T-helper 2 cell treated with Interferon-gamma antibody and Interleukin-4, amounts not matched to agents 5 μg/mL and 100 μg/mL, for 36 hours (primary cell): Measurements from ENCODE around the gene IRF2BP2.
A peak's percentile ranks its signal among the peaks of the same experiment; 100 is the strongest.

ENCODE experiments used
- DNase-seq: peaks from one replicate; pipeline ENCODE4 v3.0.0; 2021; ENCODE audit warnings: low spot score
- H3K27ac Mint-ChIP-seq: one replicate; pipeline ENCODE4 v1.8.0; 2021; ENCODE audit warnings: mild to moderate bottlenecking, mixed read lengths
- H3K27me3 Mint-ChIP-seq: one replicate; pipeline ENCODE4 v1.8.0; 2021; ENCODE audit warnings: low read depth, mixed read lengths
- H3K36me3 Mint-ChIP-seq: one replicate; pipeline ENCODE4 v1.8.0; 2021; ENCODE audit warnings: low read depth, mixed read lengths
- H3K4me1 Mint-ChIP-seq: one replicate; pipeline ENCODE4 v1.8.0; 2021; ENCODE audit warnings: low read depth, mixed read lengths
- H3K4me3 Mint-ChIP-seq: one replicate; pipeline ENCODE4 v1.8.0; 2022; ENCODE audit warnings: mild to moderate bottlenecking, moderate library complexity, mixed read lengths
- H3K9me3 Mint-ChIP-seq: one replicate; pipeline ENCODE4 v1.8.0; 2021; ENCODE audit warnings: mixed read lengths

The IRF2BP2 gene

GRCh38 chr1:234582681-234583301 is 27.2 kb downstream of the IRF2BP2 start:
- no peak for DNase-seq
- no peaks in the 10 kb centered on the region for H3K27me3 Mint-ChIP-seq
- H3K4me1 Mint-ChIP-seq = peaks cover 20% of the 10 kb centered on the region
- H3K9me3 Mint-ChIP-seq = no peaks in the 10 kb centered on the region
- no peak overlapping the region for H3K4me3 Mint-ChIP-seq
- H3K27ac Mint-ChIP-seq = no peak overlapping the region
- no peaks in the 10 kb centered on the region for H3K36me3 Mint-ChIP-seq

GRCh38 chr1:234582186-234582585 is 27.8 kb downstream of the IRF2BP2 start:
- H3K27me3 Mint-ChIP-seq = no peaks in the 10 kb centered on the region
- DNase-seq = no peak
- no peaks in the 10 kb centered on the region for H3K9me3 Mint-ChIP-seq
- peaks cover 20% of the 10 kb centered on the region for H3K4me1 Mint-ChIP-seq
- no peak overlapping the region for H3K27ac Mint-ChIP-seq
- no peaks in the 10 kb centered on the region for H3K36me3 Mint-ChIP-seq
- no peak overlapping the region for H3K4me3 Mint-ChIP-seq

- Mint-ChIP-seq H3K4me3 (no peak overlapping the region), H3K27me3 (no peaks in the 10 kb centered on the region)
Measured at GRCh38 chr1:234581063-234581714, 28.8 kb downstream of the IRF2BP2 start.

GRCh38 chr1:234579967-234580366 is 30.0 kb downstream of the IRF2BP2 start:
- H3K4me3 Mint-ChIP-seq = no peak overlapping the region
- H3K27me3 Mint-ChIP-seq = no peaks in the 10 kb centered on the region
- H3K4me1 Mint-ChIP-seq = peaks cover 20% of the 10 kb centered on the region
- DNase-seq = no peak
- no peaks in the 10 kb centered on the region for H3K9me3 Mint-ChIP-seq
- H3K36me3 Mint-ChIP-seq = no peaks in the 10 kb centered on the region
- H3K27ac Mint-ChIP-seq = no peak overlapping the region

More at GRCh38 chr1:234581063-234581714, 28.8 kb downstream of the IRF2BP2 start:
- Mint-ChIP-seq H3K36me3 (no peaks in the 10 kb centered on the region), H3K9me3 (no peaks in the 10 kb centered on the region), H3K27ac (no peak overlapping the region), H3K4me1 (peaks cover 20% of the 10 kb centered on the region)
- DNase-seq = no peak

- Mint-ChIP-seq H3K4me1 (peaks cover 11% of the 10 kb centered on the region), H3K4me3 (no peak overlapping the region), H3K9me3 (no peaks in the 10 kb centered on the region), H3K36me3 (no peaks in the 10 kb centered on the region), H3K27me3 (no peaks in the 10 kb centered on the region), H3K27ac (no peak overlapping the region)
- DNase-seq = no peak
Measured at GRCh38 chr1:234578735-234579134, 31.2 kb downstream of the IRF2BP2 start.

- no peaks in the 10 kb centered on the region for H3K9me3 Mint-ChIP-seq
- no peak overlapping the region for H3K27ac Mint-ChIP-seq
- H3K36me3 Mint-ChIP-seq = no peaks in the 10 kb centered on the region
- no peaks in the 10 kb centered on the region for H3K27me3 Mint-ChIP-seq
- H3K4me3 Mint-ChIP-seq = no peak overlapping the region
- H3K4me1 Mint-ChIP-seq = peaks cover 7% of the 10 kb centered on the region
- no peak for DNase-seq
Measured at GRCh38 chr1:234578087-234578486, 31.9 kb downstream of the IRF2BP2 start.

GRCh38 chr1:234573711-234574299 is 36.2 kb downstream of the IRF2BP2 start:
- no peaks in the 10 kb centered on the region for H3K27me3 Mint-ChIP-seq
- no peaks in the 10 kb centered on the region for H3K36me3 Mint-ChIP-seq
- H3K27ac Mint-ChIP-seq = no peak overlapping the region
- no peak overlapping the region for H3K4me3 Mint-ChIP-seq
- no peak for DNase-seq
- peaks cover 7% of the 10 kb centered on the region for H3K4me1 Mint-ChIP-seq
- no peaks in the 10 kb centered on the region for H3K9me3 Mint-ChIP-seq

- H3K4me3 Mint-ChIP-seq = no peak overlapping the region
- no peak overlapping the region for H3K27ac Mint-ChIP-seq
- H3K36me3 Mint-ChIP-seq = no peaks in the 10 kb centered on the region
- DNase-seq = no peak
- H3K27me3 Mint-ChIP-seq = no peaks in the 10 kb centered on the region
- no peaks in the 10 kb centered on the region for H3K9me3 Mint-ChIP-seq
- H3K4me1 Mint-ChIP-seq = peaks cover 5% of the 10 kb centered on the region
Measured at GRCh38 chr1:234572966-234573365, 37.0 kb downstream of the IRF2BP2 start.

- peaks cover 5% of the 10 kb centered on the region for H3K4me1 Mint-ChIP-seq
- H3K4me3 Mint-ChIP-seq = no peak overlapping the region
- H3K9me3 Mint-ChIP-seq = peaks cover 4% of the 10 kb centered on the region
- H3K27ac Mint-ChIP-seq = no peak overlapping the region
- H3K27me3 Mint-ChIP-seq = peaks cover 2% of the 10 kb centered on the region
- no peak for DNase-seq
- H3K36me3 Mint-ChIP-seq = no peaks in the 10 kb centered on the region
Measured at GRCh38 chr1:234571702-234572101, 38.3 kb downstream of the IRF2BP2 start.

- H3K27me3 Mint-ChIP-seq = peaks cover 2% of the 10 kb centered on the region
- no peak overlapping the region for H3K4me3 Mint-ChIP-seq
- peaks cover 4% of the 10 kb centered on the region for H3K9me3 Mint-ChIP-seq
- no peak overlapping the region for H3K27ac Mint-ChIP-seq
- no peak for DNase-seq
- H3K4me1 Mint-ChIP-seq = peaks cover 5% of the 10 kb centered on the region
- no peaks in the 10 kb centered on the region for H3K36me3 Mint-ChIP-seq
Measured at GRCh38 chr1:234570329-234571120, 39.5 kb downstream of the IRF2BP2 start.

GRCh38 chr1:234568345-234568744 is 41.6 kb downstream of the IRF2BP2 start:
- peaks cover 4% of the 10 kb centered on the region for H3K9me3 Mint-ChIP-seq
- peaks cover 7% of the 10 kb centered on the region for H3K4me1 Mint-ChIP-seq
- H3K4me3 Mint-ChIP-seq = no peak overlapping the region
- H3K27ac Mint-ChIP-seq = no peak overlapping the region
- DNase-seq = no peak
- no peaks in the 10 kb centered on the region for H3K36me3 Mint-ChIP-seq
- peaks cover 2% of the 10 kb centered on the region for H3K27me3 Mint-ChIP-seq

GRCh38 chr1:234565132-234565531 is 44.8 kb downstream of the IRF2BP2 start:
- no peak overlapping the region for H3K4me3 Mint-ChIP-seq
- DNase-seq = no peak
- no peaks in the 10 kb centered on the region for H3K36me3 Mint-ChIP-seq
- peaks cover 4% of the 10 kb centered on the region for H3K9me3 Mint-ChIP-seq
- H3K4me1 Mint-ChIP-seq = peaks cover 7% of the 10 kb centered on the region
- H3K27ac Mint-ChIP-seq = no peak overlapping the region
- H3K27me3 Mint-ChIP-seq = peaks cover 2% of the 10 kb centered on the region

- Mint-ChIP-seq H3K36me3 (no peaks in the 10 kb centered on the region), H3K4me1 (peaks cover 7% of the 10 kb centered on the region), H3K4me3 (no peak overlapping the region), H3K9me3 (peaks cover 4% of the 10 kb centered on the region), H3K27ac (no peak overlapping the region), H3K27me3 (peaks cover 2% of the 10 kb centered on the region)
- DNase-seq = peak; percentile 10
Measured at GRCh38 chr1:234564035-234565029, 45.6 kb downstream of the IRF2BP2 start.
